NCI-H524 treated with DMSO at 0.1 percent for 48 hours (cell line): ENCODE data around the gene KRT2.

Source experiments
- DNase-seq: peaks from one replicate; lab custom pipeline; 2025; lab: John Stamatoyannopoulos, UW

The KRT2 gene

GRCh38 chr12:52651726-52652261 lies at the start of gene KRT2:
Gene KRT2 (minus strand): TSS chr12:52652211. CDS start chr12:52652142, 69 bp downstream.
- DNase-seq: no peak

- no peak for DNase-seq
These were observed 49.3 kb upstream of the KRT2 start for GRCh38 chr12:52701281-52701680.

GRCh38 chr12:52699960-52700359 lies 47.9 kb upstream of the KRT2 start:
- no peak for DNase-seq

- DNase-seq: no peak
These were observed 47.4 kb upstream of the KRT2 start for GRCh38 chr12:52699373-52699772.

GRCh38 chr12:52698651-52699340 lies 46.8 kb upstream of the KRT2 start:
- no peak for DNase-seq

- no peak for DNase-seq
These were observed 45.1 kb upstream of the KRT2 start for GRCh38 chr12:52697058-52697582.

- DNase-seq: no peak
These were observed 44.6 kb upstream of the KRT2 start for GRCh38 chr12:52696588-52696987.

GRCh38 chr12:52695039-52695438 lies 43.0 kb upstream of the KRT2 start:
- DNase-seq: no peak

GRCh38 chr12:52694151-52694550 lies 42.1 kb upstream of the KRT2 start:
- no peak for DNase-seq

GRCh38 chr12:52693261-52693660 lies 41.2 kb upstream of the KRT2 start:
- DNase-seq: no peak

- DNase-seq: no peak
These were observed 40.2 kb upstream of the KRT2 start for GRCh38 chr12:52692254-52692653.

GRCh38 chr12:52691841-52692150 lies 39.8 kb upstream of the KRT2 start:
- DNase-seq: no peak

- no peak for DNase-seq
These were observed 39.2 kb upstream of the KRT2 start for GRCh38 chr12:52691076-52691840.

GRCh38 chr12:52690351-52691075 lies 38.5 kb upstream of the KRT2 start:
- no peak for DNase-seq

- no peak for DNase-seq
These were observed 37.9 kb upstream of the KRT2 start for GRCh38 chr12:52689936-52690335.

GRCh38 chr12:52689239-52689638 lies 37.2 kb upstream of the KRT2 start:
- DNase-seq: no peak

- no peak for DNase-seq
These were observed 36.5 kb upstream of the KRT2 start for GRCh38 chr12:52688481-52688880.

GRCh38 chr12:52687497-52688385 lies 35.7 kb upstream of the KRT2 start:
- DNase-seq: no peak

GRCh38 chr12:52686756-52687487 lies 34.9 kb upstream of the KRT2 start:
- DNase-seq: no peak

GRCh38 chr12:52686063-52686462 lies 34.1 kb upstream of the KRT2 start:
- DNase-seq: no peak

- no peak for DNase-seq
These were observed 33.4 kb upstream of the KRT2 start for GRCh38 chr12:52685406-52685890.
